Testis (tissue), 3 donors: Measurements from ENCODE around the gene SMOC2. TPM values are rescaled to one million over a fixed set of nuclear protein-coding genes. Genes with fewer than 3 reads are reported as not detected.

Source experiments
- DNase-seq: peaks from one replicate; pipeline ENCODE4 v3.0.0-alpha.2; 2019
- H3K27ac ChIP-seq, 2 donors: fragments of 200-600 bp; sonication (generic); one replicate each; pipeline ENCODE4 v1.5.1; 2019
- H3K27me3 ChIP-seq: fragments of 200-600 bp; sonication (generic); one replicate; pipeline ENCODE4 v1.5.1; 2019
- H3K36me3 ChIP-seq: fragments of 200-600 bp; sonication (generic); one replicate; pipeline ENCODE4 v1.5.1; 2017; ENCODE audit warnings: low read depth; ENCODE audit errors: missing control alignments
- H3K4me1 ChIP-seq: fragments of 200-600 bp; sonication (generic); one replicate; pipeline ENCODE4 v1.5.1; 2019
- H3K4me3 ChIP-seq, 2 donors: fragments of 200-600 bp; sonication (generic); one replicate each; pipeline ENCODE4 v1.5.1; 2017 to 2019
- H3K9me3 ChIP-seq: fragments of 200-600 bp; sonication (generic); one replicate; pipeline ENCODE4 v1.5.1; 2017
- POLR2A ChIP-seq: fragments of 450-650 bp; IDR thresholded peaks from one replicate; pipeline ENCODE4 v1.6.1; 2017; ENCODE audit warnings: antibody characterized with exemption, mild to moderate bottlenecking, moderate library complexity
- WGBS, 2 donors: methylation state at CpG; one replicate each; pipeline ENCODE4 v1.1.5; 2018; 5-methylcytosine and 5-hydroxymethylcytosine counted together
- intact Hi-C: fragments of 100-400 bp; cut with DNase I; formaldehyde crosslinking; loops from one replicate; pipeline ENCODE4 v1.15.1; 2023; ENCODE audit warnings: low total_unique reads
- polyA plus RNA-seq: library from polyadenylated mRNA; stranded (reverse); fragments of 350-450 nt; fragmentation: Illumina TruSeq; extraction: RNeasy Lipid Tissue Mini Kit (QIAGEN cat#74804); gene quantifications from one replicate; pipeline ENCODE4 v1.2.3, GENCODE V29; 2014; ENCODE audit warnings: low read depth, low replicate concordance; ENCODE audit not compliant: insufficient read depth
- total RNA-seq, 2 donors: library from RNA; depleted of rRNA; stranded (reverse); fragments of >200 nt; gene quantifications; one replicate each; pipeline ENCODE4 v1.2.3, GENCODE V29; 2016
- TF ChIP-seq, protein P1 (sequence below), 3 experiments: fragments of 450-650 bp in 2 of 3; fragments of 200-600 bp in 1 of 3; sonication (generic) in 1 of 3; IDR thresholded peaks; one replicate each; pipeline ENCODE4 v1.5.1; 2016 to 2019; ENCODE audit warnings: antibody characterized with exemption in 3 of 3, mild to moderate bottlenecking in 2 of 3, moderate library complexity in 1 of 3

SMOC2 gene
- total and polyA plus RNA-seq, 3 donors from 2014 or later, result 78.4 to 140 (median 110) TPM

- DNase-seq, result peak; percentile 74
- 48 to 55% methylated on average over 14 of the region's 14 CpGs for WGBS, 2 donors
Observed at GRCh38 chr6:168469521-168469920, 28.5 kb downstream of the SMOC2 start.

DNA sequence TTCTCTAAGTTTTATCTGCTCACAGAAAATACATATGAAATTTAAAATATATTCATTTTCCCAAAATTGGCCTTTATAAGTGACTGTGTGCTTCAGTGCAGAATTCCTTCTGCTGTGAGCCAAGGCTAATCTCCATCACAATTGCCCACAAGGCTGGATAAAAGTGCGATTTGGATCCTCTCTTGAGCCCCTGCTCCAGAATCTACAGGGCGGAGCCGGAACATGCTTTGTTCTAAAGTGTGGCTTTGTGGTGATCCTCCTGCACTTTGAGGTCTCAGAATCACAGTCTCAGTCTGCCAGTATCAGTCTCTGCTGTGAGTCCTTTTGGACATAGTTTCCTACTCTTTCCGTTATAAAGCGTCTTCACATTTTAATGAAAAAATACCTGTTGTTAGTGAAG, 28.9 kb downstream of the SMOC2 start:
- Histone ChIP-seq H3K4me1 (peaks cover 23% of the 10 kb centered on the region), H3K4me3 (no peak overlapping the region), H3K9me3 (no peaks in the 10 kb centered on the region), H3K27me3 (no peaks in the 10 kb centered on the region), H3K36me3 (no peaks in the 10 kb centered on the region), H3K27ac (peak overlapping the region in 1 of 2 donors; percentile 29)
- intact Hi-C loops, result no loop called here
- no peak for DNase-seq
- 74 to 81% methylated on average over 5 of the region's 5 CpGs for WGBS, 2 donors
- no peak for TF ChIP-seq POLR2A
- TF ChIP-seq, protein P1, sequence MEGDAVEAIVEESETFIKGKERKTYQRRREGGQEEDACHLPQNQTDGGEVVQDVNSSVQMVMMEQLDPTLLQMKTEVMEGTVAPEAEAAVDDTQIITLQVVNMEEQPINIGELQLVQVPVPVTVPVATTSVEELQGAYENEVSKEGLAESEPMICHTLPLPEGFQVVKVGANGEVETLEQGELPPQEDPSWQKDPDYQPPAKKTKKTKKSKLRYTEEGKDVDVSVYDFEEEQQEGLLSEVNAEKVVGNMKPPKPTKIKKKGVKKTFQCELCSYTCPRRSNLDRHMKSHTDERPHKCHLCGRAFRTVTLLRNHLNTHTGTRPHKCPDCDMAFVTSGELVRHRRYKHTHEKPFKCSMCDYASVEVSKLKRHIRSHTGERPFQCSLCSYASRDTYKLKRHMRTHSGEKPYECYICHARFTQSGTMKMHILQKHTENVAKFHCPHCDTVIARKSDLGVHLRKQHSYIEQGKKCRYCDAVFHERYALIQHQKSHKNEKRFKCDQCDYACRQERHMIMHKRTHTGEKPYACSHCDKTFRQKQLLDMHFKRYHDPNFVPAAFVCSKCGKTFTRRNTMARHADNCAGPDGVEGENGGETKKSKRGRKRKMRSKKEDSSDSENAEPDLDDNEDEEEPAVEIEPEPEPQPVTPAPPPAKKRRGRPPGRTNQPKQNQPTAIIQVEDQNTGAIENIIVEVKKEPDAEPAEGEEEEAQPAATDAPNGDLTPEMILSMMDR (IDR thresholded peaks at IDR 0.05), result no peak

More at GRCh38 chr6:168469521-168469920, 28.5 kb downstream of the SMOC2 start:
- no peak overlapping the region for H3K4me3 ChIP-seq
- TF ChIP-seq, protein P1 (IDR thresholded peaks at IDR 0.05), result no peak
- TF ChIP-seq POLR2A, result no peak
- no peaks in the 10 kb centered on the region for H3K9me3 ChIP-seq
- intact Hi-C loops, result no loop called here
- peak overlapping the region in 1 of 2 donors; percentile 34 for H3K27ac ChIP-seq
- no peaks in the 10 kb centered on the region for H3K27me3 ChIP-seq
- H3K36me3 ChIP-seq, result no peaks in the 10 kb centered on the region
- H3K4me1 ChIP-seq, result peaks cover 26% of the 10 kb centered on the region

GRCh38 chr6:168472363-168472762, 31.4 kb downstream of the SMOC2 start:
- WGBS, 2 donors, result 62 to 75% methylated on average over 1 of the region's 1 CpG
- no peak for DNase-seq
- H3K4me3 ChIP-seq, result no peak overlapping the region

DNA sequence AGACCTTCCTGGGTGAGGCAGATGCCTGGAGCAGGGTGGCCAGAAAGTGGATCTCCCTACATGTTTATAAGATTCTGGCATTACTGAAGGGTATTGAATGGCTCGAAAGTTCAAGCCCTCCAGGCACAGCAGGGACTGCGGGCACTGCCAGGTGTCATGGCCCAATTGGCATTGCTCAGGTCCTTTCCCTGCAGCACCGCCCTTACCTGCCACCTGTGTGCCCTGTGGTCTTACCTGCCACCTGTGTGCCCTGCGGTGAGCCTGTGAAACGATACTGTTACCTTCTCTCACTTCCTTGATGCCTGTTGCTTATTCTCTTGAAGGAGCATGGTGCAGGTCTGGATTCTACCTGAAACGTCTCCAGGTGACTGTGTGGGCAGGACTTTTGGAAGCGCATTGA, 32.2 kb downstream of the SMOC2 start:
- Histone ChIP-seq H3K36me3 (no peaks in the 10 kb centered on the region), H3K9me3 (no peaks in the 10 kb centered on the region), H3K27me3 (no peaks in the 10 kb centered on the region), H3K4me3 (no peak overlapping the region), H3K27ac (no peak overlapping the region), H3K4me1 (peaks cover 8% of the 10 kb centered on the region)
- no peak for TF ChIP-seq POLR2A
- TF ChIP-seq, protein P1 (IDR thresholded peaks at IDR 0.05), result no peak
- intact Hi-C loops, result no loop called here
- DNase-seq, result no peak
- 88 to 96% methylated on average over 7 of the region's 7 CpGs for WGBS, 2 donors

More at GRCh38 chr6:168472363-168472762, 31.4 kb downstream of the SMOC2 start:
- no peak for TF ChIP-seq POLR2A
- TF ChIP-seq, protein P1 (IDR thresholded peaks at IDR 0.05), result no peak
- H3K4me1 ChIP-seq, result peaks cover 8% of the 10 kb centered on the region
- no peaks in the 10 kb centered on the region for H3K36me3 ChIP-seq
- intact Hi-C loops, result no loop called here
- H3K27me3 ChIP-seq, result no peaks in the 10 kb centered on the region
- H3K9me3 ChIP-seq, result no peaks in the 10 kb centered on the region
- no peak overlapping the region for H3K27ac ChIP-seq

DNA sequence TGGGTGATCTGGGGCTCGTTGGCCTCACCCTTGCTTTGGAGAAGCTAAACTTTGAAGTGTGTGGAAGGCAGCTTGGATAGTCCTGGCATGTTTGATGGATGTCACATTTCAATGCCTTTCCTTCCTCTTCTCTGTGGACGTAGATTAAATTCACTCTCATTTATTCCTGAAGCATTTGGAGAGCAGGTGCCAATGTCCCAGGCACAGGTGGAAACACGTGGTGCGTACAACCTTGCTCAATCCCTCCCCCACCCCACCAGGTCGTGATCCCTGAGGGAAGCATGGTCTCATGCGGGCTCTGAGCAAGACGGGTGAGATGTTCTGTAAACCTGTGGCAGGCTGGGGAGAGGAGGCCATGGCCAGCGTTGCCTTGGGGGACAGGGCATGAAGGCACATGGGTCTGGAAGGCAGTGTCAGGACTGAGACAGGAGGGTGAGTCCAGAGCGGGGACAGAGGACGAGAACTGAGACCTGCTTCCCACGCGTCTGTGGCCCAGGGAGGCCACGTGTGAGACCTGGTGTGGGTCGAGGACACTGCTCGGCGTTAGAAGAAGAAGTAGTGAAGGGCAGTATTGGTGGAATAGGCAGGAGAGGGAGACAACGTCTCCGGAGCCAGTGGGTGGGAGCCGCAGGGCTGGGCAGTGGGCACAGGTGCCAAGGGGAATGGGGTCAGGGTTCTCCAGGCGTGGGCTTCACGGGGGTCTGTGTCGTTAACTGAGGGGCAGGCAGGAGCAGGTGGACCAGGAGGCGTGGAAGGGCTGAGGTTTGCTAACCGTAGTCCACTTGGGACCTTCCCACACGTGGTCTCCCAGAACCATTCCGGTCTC, 34.4 kb downstream of the SMOC2 start:
- Histone ChIP-seq H3K4me1 (no peaks in the 10 kb centered on the region), H3K4me3 (no peak overlapping the region), H3K27ac (no peak overlapping the region), H3K9me3 (no peaks in the 10 kb centered on the region), H3K27me3 (no peaks in the 10 kb centered on the region), H3K36me3 (no peaks in the 10 kb centered on the region)
- DNase-seq, result no peak
- intact Hi-C loops, result no loop called here
- WGBS, 2 donors, result 92% methylated on average over 21 to 26 of the region's 26 CpGs
- TF ChIP-seq, protein P1 (IDR thresholded peaks at IDR 0.05), result no peak
- TF ChIP-seq POLR2A, result no peak
